ENCODE measurements around the gene PLCH1.
"Not testable (repeated sequence)": the region's sequence is repeated elsewhere in the genome, so short reads cannot be mapped to it uniquely, and the experiment has no call there.

The PLCH1 gene

GRCh38 chr3:155634121-155634719, 110.7 kb downstream of the PLCH1 start:
- H4K20me1 ChIP-seq (ENCODE audit: insufficient read depth, low read length) = no peaks in the 10 kb centered on the region
- TF ChIP-seq CTCF (IDR thresholded peaks at IDR 0.05; ENCODE audit: low read depth, low read length) (no peak), EZH2phosphoT487 (IDR thresholded peaks at IDR 0.05; ENCODE audit: low read depth) (no peak)
- no peaks in the 10 kb centered on the region for H3K4me1 ChIP-seq (ENCODE audit: low read length)
- no peaks in the 10 kb centered on the region for H3K27me3 ChIP-seq (ENCODE audit: low read depth, low read length)
- no peak overlapping the region for H3K27ac ChIP-seq (ENCODE audit: low read length)
- no peak overlapping the region for H3K4me2 ChIP-seq (ENCODE audit: low read length)
- H3K9ac ChIP-seq (ENCODE audit: low read length) = no peak overlapping the region
- H2AFZ ChIP-seq (ENCODE audit: low read depth, low read length) = no peak overlapping the region
- no peak overlapping the region for H3K4me3 ChIP-seq (ENCODE audit: low read length)
- no peaks in the 10 kb centered on the region for H3K36me3 ChIP-seq (replicated peaks; ENCODE audit: low read depth, low read length)
- no peaks in the 10 kb centered on the region for H3K9me3 ChIP-seq (ENCODE audit: insufficient read depth, low read length)
- H3K79me2 ChIP-seq (ENCODE audit: low read length) = no peaks in the 10 kb centered on the region

DNA sequence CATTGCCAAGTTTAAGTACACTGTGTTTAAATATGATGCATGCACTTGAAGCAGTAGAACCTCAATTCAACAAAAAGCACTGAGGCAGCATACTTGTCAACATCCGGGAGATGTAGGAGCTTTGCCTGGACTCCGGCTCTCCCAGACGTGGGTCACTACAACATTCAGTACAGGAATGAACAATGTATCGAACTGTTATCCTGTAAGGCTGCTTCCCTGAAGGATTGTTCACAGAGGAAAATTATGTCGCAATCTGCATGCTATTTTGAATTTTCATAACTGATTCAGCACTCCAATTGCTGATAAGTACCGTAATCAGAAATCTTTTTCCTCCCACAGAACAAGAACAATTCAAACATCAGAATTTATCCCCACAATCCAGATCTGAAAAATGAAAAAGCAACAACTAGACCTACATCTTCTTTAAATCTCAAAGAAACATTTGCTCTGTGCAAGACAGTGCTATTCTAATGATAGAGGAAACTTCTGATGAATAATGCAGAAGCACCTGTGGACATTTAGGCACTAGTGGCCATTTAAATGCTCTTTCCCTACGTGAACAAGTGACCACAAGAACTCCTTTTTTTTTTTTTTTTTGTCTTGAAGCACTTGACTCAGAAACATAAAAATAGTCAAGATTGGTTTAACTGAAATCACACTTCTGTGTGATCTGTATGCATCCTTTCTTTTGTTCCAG, 113.4 kb downstream of the PLCH1 start:
- H3K79me2 ChIP-seq (ENCODE audit: low read length) = no peaks in the 10 kb centered on the region
- H3K4me1 ChIP-seq (ENCODE audit: low read length) = no peaks in the 10 kb centered on the region
- H3K36me3 ChIP-seq (replicated peaks; ENCODE audit: low read depth, low read length) = no peaks in the 10 kb centered on the region
- no peaks in the 10 kb centered on the region for H4K20me1 ChIP-seq (ENCODE audit: insufficient read depth, low read length)
- no peaks in the 10 kb centered on the region for H3K27me3 ChIP-seq (ENCODE audit: low read depth, low read length)
- H3K4me3 ChIP-seq (ENCODE audit: low read length) = no peak overlapping the region
- no peak overlapping the region for H3K27ac ChIP-seq (ENCODE audit: low read length)
- H3K4me2 ChIP-seq (ENCODE audit: low read length) = no peak overlapping the region
- H2AFZ ChIP-seq (ENCODE audit: low read depth, low read length) = no peak overlapping the region
- H3K9ac ChIP-seq (ENCODE audit: low read length) = no peak overlapping the region
- no peaks in the 10 kb centered on the region for H3K9me3 ChIP-seq (ENCODE audit: insufficient read depth, low read length)
- no peak for TF ChIP-seq CTCF (IDR thresholded peaks at IDR 0.05; ENCODE audit: low read depth, low read length)
- no peak for TF ChIP-seq EZH2phosphoT487 (IDR thresholded peaks at IDR 0.05; ENCODE audit: low read depth)

DNA sequence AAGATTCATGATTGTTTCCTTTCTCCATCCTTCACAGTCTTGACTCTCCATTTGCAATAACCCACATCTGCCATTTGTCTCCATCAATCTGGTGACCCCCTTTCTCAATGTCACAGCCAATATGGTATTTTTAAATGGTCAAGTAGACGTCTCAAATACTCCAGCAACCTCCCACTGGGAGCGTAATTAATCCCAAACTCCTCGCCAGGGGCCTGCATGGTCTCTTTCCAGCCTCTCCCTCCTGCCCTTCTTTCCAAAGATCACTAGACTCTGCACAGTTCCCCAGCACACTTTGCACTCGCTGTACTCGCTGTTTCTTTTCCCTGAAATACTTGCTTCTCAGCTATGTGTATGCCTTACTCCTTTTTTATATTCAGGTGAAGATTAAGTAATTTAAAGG, 115.3 kb downstream of the PLCH1 start:
- H4K20me1 ChIP-seq (ENCODE audit: insufficient read depth, low read length) = no peaks in the 10 kb centered on the region
- H3K36me3 ChIP-seq (replicated peaks; ENCODE audit: low read depth, low read length) = no peaks in the 10 kb centered on the region
- no peaks in the 10 kb centered on the region for H3K79me2 ChIP-seq (ENCODE audit: low read length)
- no peaks in the 10 kb centered on the region for H3K9me3 ChIP-seq (ENCODE audit: insufficient read depth, low read length)
- TF ChIP-seq CTCF (IDR thresholded peaks at IDR 0.05; ENCODE audit: low read depth, low read length) = no peak
- no peaks in the 10 kb centered on the region for H3K4me1 ChIP-seq (ENCODE audit: low read length)
- H2AFZ ChIP-seq (ENCODE audit: low read depth, low read length) = no peak overlapping the region
- no peak overlapping the region for H3K4me2 ChIP-seq (ENCODE audit: low read length)
- no peak overlapping the region for H3K9ac ChIP-seq (ENCODE audit: low read length)
- H3K4me3 ChIP-seq (ENCODE audit: low read length) = no peak overlapping the region
- no peak overlapping the region for H3K27ac ChIP-seq (ENCODE audit: low read length)
- no peaks in the 10 kb centered on the region for H3K27me3 ChIP-seq (ENCODE audit: low read depth, low read length)

DNA sequence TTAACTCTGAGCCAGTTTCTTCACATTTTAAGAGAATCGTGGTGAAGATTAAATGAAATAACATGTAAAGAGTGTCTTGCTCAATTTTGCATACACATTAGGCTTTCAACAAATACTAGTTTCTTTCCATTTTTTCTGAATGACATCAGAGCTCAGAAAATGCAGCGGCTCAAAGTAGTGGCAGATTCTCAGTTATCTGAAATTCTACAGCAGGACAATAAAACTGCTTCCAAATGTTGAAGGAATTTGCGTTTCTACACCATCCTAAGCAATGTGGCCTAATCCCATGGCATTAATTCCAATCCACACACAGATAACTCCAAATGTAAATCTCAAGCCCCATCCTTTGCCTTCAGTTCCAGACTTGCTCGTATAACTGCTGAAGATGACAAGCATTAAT, 115.8 kb downstream of the PLCH1 start:
- Histone ChIP-seq H3K9ac (ENCODE audit: low read length) (no peak overlapping the region), H2AFZ (ENCODE audit: low read depth, low read length) (no peak overlapping the region), H3K4me1 (ENCODE audit: low read length) (no peaks in the 10 kb centered on the region), H4K20me1 (ENCODE audit: insufficient read depth, low read length) (no peaks in the 10 kb centered on the region), H3K36me3 (replicated peaks; ENCODE audit: low read depth, low read length) (no peaks in the 10 kb centered on the region), H3K27me3 (ENCODE audit: low read depth, low read length) (no peaks in the 10 kb centered on the region), H3K27ac (ENCODE audit: low read length) (no peak overlapping the region), H3K9me3 (ENCODE audit: insufficient read depth, low read length) (no peaks in the 10 kb centered on the region), H3K79me2 (ENCODE audit: low read length) (no peaks in the 10 kb centered on the region), H3K4me3 (ENCODE audit: low read length) (no peak overlapping the region), H3K4me2 (ENCODE audit: low read length) (no peak overlapping the region)
- TF ChIP-seq EZH2phosphoT487 (IDR thresholded peaks at IDR 0.05; ENCODE audit: low read depth) = no peak
- no peak for TF ChIP-seq CTCF (IDR thresholded peaks at IDR 0.05; ENCODE audit: low read depth, low read length)

DNA sequence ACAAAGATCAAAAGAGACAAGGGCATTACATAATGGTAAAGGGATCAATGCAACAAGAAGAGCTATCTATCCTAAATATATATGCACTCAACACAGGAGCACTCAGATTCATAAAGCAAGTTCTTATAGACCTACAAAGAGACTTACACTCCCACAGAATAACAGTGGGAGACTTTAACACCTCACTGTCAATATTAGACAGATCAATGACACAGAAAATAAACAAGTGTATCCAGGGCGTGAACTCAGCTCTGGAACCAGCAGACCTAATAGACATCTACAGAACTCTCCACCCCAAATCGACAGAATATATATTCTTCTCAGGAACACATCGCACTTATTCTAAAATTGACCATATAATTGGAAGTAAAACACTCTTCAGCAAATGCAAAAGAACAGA, 122.2 kb downstream of the PLCH1 start:
- H3K36me3 ChIP-seq (replicated peaks; ENCODE audit: low read depth, low read length); H3K4me3 ChIP-seq (ENCODE audit: low read length); H2AFZ ChIP-seq (ENCODE audit: low read depth, low read length); H3K4me1 ChIP-seq (ENCODE audit: low read length); H3K4me2 ChIP-seq (ENCODE audit: low read length); H3K9me3 ChIP-seq (ENCODE audit: insufficient read depth, low read length); H3K9ac ChIP-seq (ENCODE audit: low read length); H4K20me1 ChIP-seq (ENCODE audit: insufficient read depth, low read length); H3K27me3 ChIP-seq (ENCODE audit: low read depth, low read length); H3K79me2 ChIP-seq (ENCODE audit: low read length); H3K27ac ChIP-seq (ENCODE audit: low read length): not testable (repeated sequence)

DNA sequence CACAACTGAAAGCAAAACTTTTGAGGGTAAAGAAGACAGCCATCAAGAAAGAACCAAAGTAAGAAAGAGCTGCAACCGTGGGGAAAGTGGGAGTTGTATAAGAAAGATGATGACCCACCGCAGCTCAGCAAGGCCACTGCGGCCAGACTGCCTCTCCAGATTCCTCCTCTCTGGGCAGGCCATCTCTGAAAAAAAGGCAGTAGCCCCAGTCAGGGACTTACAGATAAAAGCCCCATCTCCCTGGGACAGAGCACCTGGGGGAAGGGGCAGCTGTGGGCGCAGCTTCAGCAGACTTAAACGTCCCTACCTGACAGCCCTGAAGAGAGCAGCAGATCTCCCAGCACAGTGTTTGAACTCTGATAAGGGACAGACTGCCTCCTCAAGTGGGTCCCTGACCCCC, 124.3 kb downstream of the PLCH1 start:
- not testable (repeated sequence) for H3K27ac ChIP-seq (ENCODE audit: low read length); H3K79me2 ChIP-seq (ENCODE audit: low read length); H3K4me1 ChIP-seq (ENCODE audit: low read length); H4K20me1 ChIP-seq (ENCODE audit: insufficient read depth, low read length); H3K4me2 ChIP-seq (ENCODE audit: low read length); H3K4me3 ChIP-seq (ENCODE audit: low read length); H3K9me3 ChIP-seq (ENCODE audit: insufficient read depth, low read length); H3K36me3 ChIP-seq (replicated peaks; ENCODE audit: low read depth, low read length); H3K27me3 ChIP-seq (ENCODE audit: low read depth, low read length); H3K9ac ChIP-seq (ENCODE audit: low read length); H2AFZ ChIP-seq (ENCODE audit: low read depth, low read length)
